OCI-LY7 (cell line): ENCODE data around the gene CWC27. TPM values are rescaled to one million over a fixed set of nuclear protein-coding genes. Genes with fewer than 3 reads are reported as not detected.

Source experiments
- BruUV-seq: library from RNA; stranded (reverse); fragments of 400-500 nt; replicated peaks from 2 replicates; lab custom pipeline; 2021; lab: Mats Ljungman, UMichigan
- CTCF ChIA-PET: fragments of 300-600 bp; sonication (Branson Sonifier 250); formaldehyde crosslinking; loops from one replicate; lab custom pipeline; 2022; ENCODE audit warnings: antibody characterized with exemption; ENCODE audit not compliant: unreplicated experiment; lab: Charles Lee
- POLR2A ChIA-PET: fragments of 300-600 bp; sonication (Branson Sonifier 250); formaldehyde crosslinking; loops from one replicate; lab custom pipeline; 2022; ENCODE audit warnings: antibody characterized with exemption; lab: Charles Lee
- DNase-seq: peaks from one replicate; pipeline ENCODE4 v3.0.0-alpha.2; 2015; ENCODE audit warnings: low spot score
- H2AFZ ChIP-seq: fragments of 200-600 bp; sonication (generic), shearing (Covaris generic); 2 replicates; pipeline ENCODE4 v1.6.1; 2014; ENCODE audit warnings: mild to moderate bottlenecking, antibody characterized with exemption, low read length, moderate library complexity
- H3K27ac ChIP-seq: fragments of 200-600 bp; sonication (generic); 2 replicates; pipeline ENCODE4 v1.5.1; 2014; ENCODE audit warnings: mixed run types, low read depth, mild to moderate bottlenecking, moderate library complexity, low read length, inconsistent platforms; ENCODE audit not compliant: poor library complexity, severe bottlenecking
- H3K36me3 ChIP-seq: fragments of 200-600 bp; sonication (generic); 2 replicates; pipeline ENCODE4 v1.6.1; 2014; ENCODE audit warnings: mild to moderate bottlenecking, antibody characterized with exemption, low read length, moderate library complexity, mixed read lengths; ENCODE audit not compliant: insufficient read depth
- H3K4me1 ChIP-seq: fragments of 200-600 bp; sonication (generic); 2 replicates; pipeline ENCODE4 v1.5.1; 2014; ENCODE audit warnings: mild to moderate bottlenecking, low read length; ENCODE audit not compliant: insufficient read depth, poor library complexity, severe bottlenecking
- H3K4me2 ChIP-seq: fragments of 200-600 bp; sonication (generic); 2 replicates; pipeline ENCODE4 v1.6.1; 2014; ENCODE audit warnings: mild to moderate bottlenecking, low read length
- H3K4me3 ChIP-seq: fragments of 200-600 bp; sonication (generic); 2 replicates; pipeline ENCODE4 v1.5.1; 2014; ENCODE audit warnings: mild to moderate bottlenecking, low read depth, low read length; ENCODE audit not compliant: poor library complexity, severe bottlenecking
- H3K79me2 ChIP-seq: fragments of 200-600 bp; sonication (generic); 2 replicates; pipeline ENCODE4 v1.6.1; 2016; ENCODE audit warnings: low read depth, mild to moderate bottlenecking, low read length, moderate library complexity, mixed read lengths; ENCODE audit not compliant: insufficient read depth
- H3K9me2 ChIP-seq: fragments of 200-600 bp; sonication (generic); 2 replicates; pipeline ENCODE4 v1.6.1; 2016; ENCODE audit warnings: mild to moderate bottlenecking, low read length, mixed read lengths; ENCODE audit not compliant: insufficient read depth
- H3K9me3 ChIP-seq: fragments of 200-600 bp; sonication (generic); 2 replicates; pipeline ENCODE4 v1.6.1; 2014; ENCODE audit warnings: mild to moderate bottlenecking, mixed run types, low read length, mixed read lengths
- H4K20me1 ChIP-seq: fragments of 200-600 bp; sonication (generic); 2 replicates; pipeline ENCODE4 v1.6.1; 2014; ENCODE audit warnings: mild to moderate bottlenecking, antibody characterized with exemption, low read length, moderate library complexity, mixed read lengths; ENCODE audit not compliant: insufficient read depth
- CTCF ChIP-seq: fragments of 200-600 bp; sonication (generic); conservative IDR thresholded peaks from 2 replicates; pipeline ENCODE4 v1.5.1; 2014; ENCODE audit warnings: mild to moderate bottlenecking, antibody characterized with exemption, low read length, moderate library complexity, mixed read lengths
- EZH2phosphoT487 ChIP-seq: fragments of 200-600 bp; sonication (generic); IDR thresholded peaks from 2 replicates; pipeline ENCODE4 v1.6.1; 2018; ENCODE audit warnings: low read depth, borderline replicate concordance, mild to moderate bottlenecking, mixed run types, antibody characterized with exemption, low read length, moderate library complexity, mixed read lengths
- intact Hi-C: fragments of 100-400 bp; cut with micrococcal nuclease; formaldehyde crosslinking; loops from one replicate; pipeline ENCODE4 v1.10.0; 2022; ENCODE audit not compliant: unreplicated experiment
- total RNA-seq, 2 experiments: library from RNA; depleted of rRNA in 1 of 2; stranded (reverse); fragments of >200 nt in 1 of 2; shearing (Covaris generic) in 1 of 2; gene quantifications; 2 replicates each; pipeline ENCODE4 v1.2.3, GENCODE V29; 2014 to 2022

CWC27 gene
- total RNA-seq, 2 experiments from 2014 or later = 15.4 to 33.1 TPM

- no TSS peak for BruUV-seq
- intact Hi-C loops = no loop called here
- no peaks in the 10 kb centered on the region for H3K36me3 ChIP-seq
- DNase-seq = no peak
- H2AFZ ChIP-seq = no peak overlapping the region
- H3K4me3 ChIP-seq = no peak overlapping the region
- no peaks in the 10 kb centered on the region for H3K4me1 ChIP-seq
- POLR2A ChIA-PET = interaction anchor here (0.7 to 1.7 kb wide), 5 partner anchors 8 to 644 kb away, joined by 3 to 5 read pairs (median 3); no protein-coding TSS in a partner anchor
- no peak overlapping the region for H3K27ac ChIP-seq
- no peaks in the 10 kb centered on the region for H3K79me2 ChIP-seq
- no peaks in the 10 kb centered on the region for H3K9me3 ChIP-seq
- H3K9me2 ChIP-seq = no peaks in the 10 kb centered on the region
- CTCF ChIA-PET = no interaction called here
- H4K20me1 ChIP-seq = no peaks in the 10 kb centered on the region
- H3K4me2 ChIP-seq = no peak overlapping the region
- TF ChIP-seq EZH2phosphoT487 = no peak
- no peak for TF ChIP-seq CTCF
These were observed 69.6 kb downstream of the CWC27 start for GRCh38 chr5:64838376-64838775.

GRCh38 chr5:64838803-64839202, 70.1 kb downstream of the CWC27 start:
- Histone ChIP-seq H3K36me3 (no peaks in the 10 kb centered on the region), H3K4me2 (no peak overlapping the region), H2AFZ (no peak overlapping the region), H3K9me2 (no peaks in the 10 kb centered on the region), H3K4me3 (no peak overlapping the region), H4K20me1 (no peaks in the 10 kb centered on the region), H3K9me3 (no peaks in the 10 kb centered on the region), H3K27ac (no peak overlapping the region), H3K79me2 (no peaks in the 10 kb centered on the region), H3K4me1 (no peaks in the 10 kb centered on the region)
- intact Hi-C loops = no loop called here
- ChIA-PET CTCF (no interaction called here), POLR2A (interaction anchor here (1.0 to 1.7 kb wide), 2 partner anchors 9 to 31 kb away, joined by 3 to 5 read pairs; no protein-coding TSS in a partner anchor)
- TF ChIP-seq CTCF (no peak), EZH2phosphoT487 (no peak)
- DNase-seq = no peak
- no TSS peak for BruUV-seq

GRCh38 chr5:64839936-64840335, 71.2 kb downstream of the CWC27 start:
- ChIA-PET CTCF (no interaction called here), POLR2A (interaction anchor here (0.7 to 1.0 kb wide), 2 partner anchors 173 to 180 kb away, joined by 3 read pairs; no protein-coding TSS in a partner anchor)
- no peak for DNase-seq
- intact Hi-C loops = no loop called here
- H4K20me1 ChIP-seq = no peaks in the 10 kb centered on the region
- H3K36me3 ChIP-seq = no peaks in the 10 kb centered on the region
- H3K79me2 ChIP-seq = no peaks in the 10 kb centered on the region
- no peak overlapping the region for H2AFZ ChIP-seq
- no peak overlapping the region for H3K4me2 ChIP-seq
- BruUV-seq = no TSS peak
- no peak overlapping the region for H3K4me3 ChIP-seq
- H3K9me2 ChIP-seq = no peaks in the 10 kb centered on the region
- peaks cover under 1% of the 10 kb centered on the region; the same call in 1 of the 2 replicates for H3K9me3 ChIP-seq
- H3K4me1 ChIP-seq = no peaks in the 10 kb centered on the region
- no peak overlapping the region for H3K27ac ChIP-seq
- TF ChIP-seq EZH2phosphoT487 = no peak
- TF ChIP-seq CTCF = no peak
